Right lobe of liver (tissue), 6 donors: Measurements from ENCODE around the gene FAM174C. TPM values are rescaled to one million over a fixed set of nuclear protein-coding genes. Genes with fewer than 3 reads are reported as not detected.

ENCODE experiments used
- ATAC-seq, 4 donors: fragments of 200-7000 bp; cut with Tn5 transposase; one replicate each; pipeline ENCODE4 v1.9.1; 2020; ENCODE audit warnings: mild to moderate bottlenecking in 4 of 4, moderate library complexity in 4 of 4
- DNase-seq, 3 donors: peaks; one replicate each; pipeline ENCODE4 v3.0.0-alpha.2; 2020
- H3K27ac ChIP-seq, 3 donors: fragments of 200-600 bp; one replicate each; pipeline ENCODE4 v1.8.0; 2022
- H3K27me3 ChIP-seq, 2 donors: fragments of 200-600 bp; one replicate each; pipeline ENCODE4 v1.8.0; 2022
- H3K36me3 ChIP-seq, 4 donors: fragments of 200-600 bp; sonication (generic) in 1 of 4; one replicate each; pipeline versions ENCODE4 v1.5.1 to v1.8.0; 2017 to 2022; ENCODE audit warnings: control low read depth in 1 of 4
- H3K4me1 ChIP-seq, 4 donors: fragments of 200-600 bp; sonication (generic) in 1 of 4; one replicate each; pipeline versions ENCODE4 v1.5.1 to v1.8.0; 2017 to 2022; ENCODE audit warnings: control low read depth in 1 of 4
- H3K4me3 ChIP-seq, 3 donors: fragments of 200-600 bp; one replicate each; pipeline ENCODE4 v1.8.0; 2022
- H3K9me3 ChIP-seq, 4 donors: fragments of 200-600 bp; sonication (generic) in 1 of 4; one replicate each; pipeline versions ENCODE4 v1.5.1 to v1.8.0; 2017 to 2022; ENCODE audit warnings: control low read depth in 1 of 4
- CTCF ChIP-seq, 4 donors: fragments of 200-600 bp in 3 of 4; fragments of 450-650 bp in 1 of 4; IDR thresholded peaks; one replicate each; pipeline versions ENCODE4 v1.5.1 to v1.8.0; 2016 to 2022; ENCODE audit warnings: antibody characterized with exemption in 4 of 4, mild to moderate bottlenecking in 2 of 4
- POLR2A ChIP-seq: fragments of 450-650 bp; IDR thresholded peaks from one replicate; pipeline ENCODE4 v1.6.1; 2017; ENCODE audit warnings: antibody characterized with exemption, mild to moderate bottlenecking
- WGBS: methylation state at CpG from one replicate; pipeline ENCODE4 v1.1.6; 2018; ENCODE audit warnings: low coverage, low lambda C conversion rate; ENCODE audit not compliant: insufficient coverage; ENCODE audit errors: missing lambda C conversion rate; 5-methylcytosine and 5-hydroxymethylcytosine counted together
- intact Hi-C, 2 donors: fragments of 100-400 bp; cut with DNase I; formaldehyde crosslinking; loops; one replicate each; pipeline versions ENCODE4 v1.11.2 to v1.14.1; 2022
- total RNA-seq, 6 experiments: library from RNA; depleted of rRNA in 2 of 6; stranded (reverse); fragments of >200 nt in 2 of 6; fragmentation: NEBNext Ultra II Directional in 3 of 6; extraction: Animal tissue kit (Norgen Biotek cat#: 25700) in 3 of 6; gene quantifications; one replicate each; pipeline versions ENCODE4 v1.1.0 to v1.2.4, GENCODE V29; 2016 to 2023
- donor health status: DM: no; HTN: yes; CAD: no.
- donor health status: DM: no; HTN: no; CAD: no.
- donor health status: DM: no; HTN: no; CAD: no.
- donor health status: DM: no; HTN: yes; CAD: no.
- donor health status: DM: no; HTN: yes; CAD: no.

Gene FAM174C
- total RNA-seq, 6 experiments from 2014 or later: 34.0 to 103 (median 43.8) TPM

DNA sequence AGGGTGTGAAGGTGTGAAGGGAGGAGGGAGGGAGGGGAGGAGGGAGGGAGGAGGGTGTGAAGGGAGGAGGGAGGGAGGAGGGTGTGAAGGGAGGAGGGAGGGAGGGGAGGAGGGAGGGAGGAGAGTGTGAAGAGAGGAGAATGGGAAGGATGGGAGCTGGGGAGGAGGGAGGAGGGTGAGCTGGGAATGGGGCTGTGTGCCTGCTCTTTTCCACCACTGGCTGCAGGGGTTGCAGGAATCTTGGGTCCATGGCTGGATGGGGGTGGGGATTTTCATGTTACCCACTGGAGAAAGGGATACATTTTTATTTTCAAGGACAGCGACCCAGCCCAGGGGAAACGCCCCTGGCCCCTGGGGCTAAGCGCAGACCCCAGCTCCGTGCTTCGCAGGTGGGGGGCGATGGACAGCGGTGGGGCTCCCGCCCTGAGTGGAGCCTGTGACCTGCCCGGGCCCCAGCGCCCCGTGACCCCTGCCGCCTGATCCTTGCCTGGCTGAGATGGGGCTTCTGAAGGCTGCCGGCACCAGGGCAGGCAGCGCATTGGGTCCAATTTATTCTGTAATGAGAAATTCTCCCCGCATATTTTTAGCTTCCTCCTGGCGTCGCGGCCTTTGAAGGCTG, 7.4 kb downstream of the FAM174C start:
- 26% methylated on average over 6 of the region's 18 CpGs for whole genome bisulfite sequencing
- TF ChIP-seq POLR2A: no peak
- TF ChIP-seq CTCF (IDR thresholded peaks at IDR 0.05): no peak
- Histone ChIP-seq H3K4me1 (peaks cover 0 to 29% (median 11%) of the 10 kb centered on the region in 4 donors), H3K9me3 (no peaks in the 10 kb centered on the region), H3K27ac (peak overlapping the region in 2 of 3 donors; percentile 70 to 88), H3K4me3 (peak overlapping the region in 1 of 3 donors; percentile 57), H3K36me3 (peaks cover 0 to 7% (median 2%) of the 10 kb centered on the region in 4 donors), H3K27me3 (no peaks in the 10 kb centered on the region)
- intact Hi-C loops: loop anchor here in 1 of 2 donors (10.0 kb wide), 2 partner anchors 112 to 222 kb away; no protein-coding TSS in a partner anchor
- DNase-seq (no peak), ATAC-seq (no peak)

DNA sequence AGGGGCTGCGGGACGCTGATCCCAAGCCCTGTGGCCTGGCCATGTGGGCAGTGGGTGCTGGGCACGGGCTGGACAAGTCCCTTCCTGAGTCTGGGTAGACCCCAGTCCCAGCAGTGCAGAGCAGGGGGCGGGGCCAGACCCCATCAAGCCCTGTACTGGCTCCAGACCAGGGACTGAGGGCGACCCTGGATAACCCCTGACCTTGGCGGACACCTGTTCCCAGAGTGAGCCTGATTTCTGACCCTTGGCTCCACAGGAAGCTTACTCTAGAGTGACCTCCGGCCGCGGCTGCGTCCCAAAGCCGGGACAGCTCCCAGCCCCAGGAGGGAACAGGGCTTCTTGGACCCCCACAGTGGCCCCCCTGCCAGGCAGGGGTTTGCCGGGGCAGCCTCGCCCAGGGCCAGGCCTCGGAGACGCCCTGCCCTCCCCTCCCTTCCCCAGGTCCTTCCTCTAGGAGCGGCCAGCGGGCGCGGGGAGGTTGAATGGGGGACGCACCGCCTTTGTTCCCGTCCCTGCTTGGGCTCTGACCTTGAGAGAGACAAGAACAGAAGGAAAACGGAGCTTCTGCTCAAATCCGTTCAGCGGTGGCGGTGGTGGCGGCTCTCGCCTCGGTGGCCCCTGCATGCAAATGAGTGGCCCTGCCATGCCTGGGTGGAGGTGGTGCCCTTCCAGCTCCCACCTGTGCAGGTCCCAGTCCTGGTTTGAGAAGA, 8.0 kb downstream of the FAM174C start:
- Histone ChIP-seq H3K36me3 (peaks cover 0 to 7% (median 2%) of the 10 kb centered on the region in 4 donors), H3K4me1 (peaks cover 0 to 29% (median 11%) of the 10 kb centered on the region in 4 donors), H3K9me3 (no peaks in the 10 kb centered on the region), H3K27ac (peak overlapping the region; percentile 63 to 88 (median 70)), H3K27me3 (no peaks in the 10 kb centered on the region), H3K4me3 (peak overlapping the region; percentile 29 to 57 (median 46))
- WGBS: 22% methylated on average over 6 of the region's 29 CpGs
- DNase-seq: peak; percentile 76 to 91 (median 87)
- TF ChIP-seq POLR2A (no peak), CTCF (IDR thresholded peaks at IDR 0.05) (no peak)
- intact Hi-C loops: loop anchor here in 1 of 2 donors (10.0 kb wide), 2 partner anchors 111 to 221 kb away; no protein-coding TSS in a partner anchor
- peak; percentile 62 to 76 (median 68) for ATAC-seq

- Histone ChIP-seq H3K4me3 (peak overlapping the region; percentile 29 to 57 (median 46)), H3K27ac (peak overlapping the region; percentile 63 to 88 (median 70)), H3K27me3 (no peaks in the 10 kb centered on the region), H3K4me1 (peaks cover 0 to 29% (median 11%) of the 10 kb centered on the region in 4 donors), H3K9me3 (no peaks in the 10 kb centered on the region), H3K36me3 (peaks cover 0 to 6% (median 2%) of the 10 kb centered on the region in 4 donors)
- intact Hi-C loops: loop anchor here in 1 of 2 donors (10.0 kb wide), 2 partner anchors 111 to 221 kb away; no protein-coding TSS in a partner anchor
- TF ChIP-seq POLR2A (no peak), CTCF (IDR thresholded peaks at IDR 0.05) (no peak)
- no peak for DNase-seq
- no peak for ATAC-seq
- WGBS: 20% methylated on average over 1 of the region's 12 CpGs
These were observed 8.6 kb downstream of the FAM174C start for GRCh38 chr19:1283917-1284292.

DNA sequence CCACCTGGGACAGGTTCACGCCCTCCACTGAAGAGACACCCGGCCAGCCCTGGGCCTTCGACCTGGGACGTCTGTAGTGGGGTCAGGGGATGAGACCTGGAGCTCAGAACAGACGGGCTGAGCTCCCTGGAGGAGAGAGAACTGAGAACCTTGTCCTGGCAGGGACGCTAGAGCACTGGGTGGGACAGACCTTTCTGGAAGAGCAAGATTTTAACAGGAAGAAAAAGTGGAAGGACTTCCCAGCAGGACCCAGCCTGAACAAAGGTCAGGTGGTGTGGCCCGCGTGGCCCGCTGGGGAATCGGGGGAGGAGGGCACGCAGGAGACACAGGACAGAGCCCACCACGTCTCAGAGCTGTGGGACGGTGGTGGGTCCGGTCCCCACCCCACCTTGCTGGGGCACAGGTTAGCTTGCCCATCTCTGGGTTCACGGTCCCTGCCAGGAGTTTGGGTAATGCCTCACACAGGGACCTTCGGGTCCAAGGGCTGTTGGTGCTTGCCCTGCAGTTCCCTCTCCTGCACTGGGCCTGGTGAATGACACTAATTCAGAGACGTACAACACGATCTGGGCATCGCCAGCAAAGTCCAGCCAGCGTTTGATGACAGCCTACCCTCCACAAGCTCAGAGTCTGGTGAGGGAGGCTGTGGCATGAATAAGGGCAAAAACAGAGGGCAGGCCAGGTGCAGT, 9.1 kb downstream of the FAM174C start:
- peaks cover 0 to under 1% (median under 1%) of the 10 kb centered on the region in 4 donors for H3K36me3 ChIP-seq
- 21% methylated on average over 6 of the region's 20 CpGs for WGBS
- H3K4me1 ChIP-seq: peaks cover 0 to 29% (median 11%) of the 10 kb centered on the region in 4 donors
- H3K27ac ChIP-seq: peak overlapping the region; percentile 63 to 88 (median 70)
- peak in 2 of 3 donors; percentile 78 to 88 for DNase-seq
- TF ChIP-seq POLR2A (peak; percentile 19), CTCF (IDR thresholded peaks at IDR 0.05) (no peak)
- H3K9me3 ChIP-seq: no peaks in the 10 kb centered on the region
- H3K4me3 ChIP-seq: peak overlapping the region; percentile 29 to 57 (median 46)
- intact Hi-C loops: loop anchor here in 1 of 2 donors (10.0 kb wide), 2 partner anchors 110 to 220 kb away; no protein-coding TSS in a partner anchor
- peak; percentile 51 to 65 (median 58) for ATAC-seq
- H3K27me3 ChIP-seq: no peaks in the 10 kb centered on the region
